Measurements from ENCODE around the gene DHRS3.

Gene DHRS3

DNA sequence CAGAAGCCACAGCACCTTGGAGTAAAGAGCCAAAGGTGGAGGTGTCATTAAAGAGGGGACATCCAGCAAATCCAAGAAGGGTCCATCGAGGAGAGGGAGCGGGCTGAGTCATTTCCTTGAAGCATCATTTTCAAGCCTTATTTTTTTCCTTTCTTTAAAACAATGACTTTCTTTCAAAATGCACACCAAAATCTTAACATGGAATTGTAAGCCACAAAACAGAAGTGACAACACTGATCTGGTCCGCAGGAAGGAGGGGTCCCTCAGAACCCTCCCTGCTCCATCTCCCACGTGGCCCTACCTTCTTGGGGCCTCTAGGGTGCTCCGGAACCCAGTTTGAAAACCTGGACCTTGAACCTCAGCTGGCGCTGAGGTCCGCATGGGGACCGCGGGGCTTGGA is 14.8 kb downstream of the DHRS3 start:
- TF ChIP-seq, protein P1, sequence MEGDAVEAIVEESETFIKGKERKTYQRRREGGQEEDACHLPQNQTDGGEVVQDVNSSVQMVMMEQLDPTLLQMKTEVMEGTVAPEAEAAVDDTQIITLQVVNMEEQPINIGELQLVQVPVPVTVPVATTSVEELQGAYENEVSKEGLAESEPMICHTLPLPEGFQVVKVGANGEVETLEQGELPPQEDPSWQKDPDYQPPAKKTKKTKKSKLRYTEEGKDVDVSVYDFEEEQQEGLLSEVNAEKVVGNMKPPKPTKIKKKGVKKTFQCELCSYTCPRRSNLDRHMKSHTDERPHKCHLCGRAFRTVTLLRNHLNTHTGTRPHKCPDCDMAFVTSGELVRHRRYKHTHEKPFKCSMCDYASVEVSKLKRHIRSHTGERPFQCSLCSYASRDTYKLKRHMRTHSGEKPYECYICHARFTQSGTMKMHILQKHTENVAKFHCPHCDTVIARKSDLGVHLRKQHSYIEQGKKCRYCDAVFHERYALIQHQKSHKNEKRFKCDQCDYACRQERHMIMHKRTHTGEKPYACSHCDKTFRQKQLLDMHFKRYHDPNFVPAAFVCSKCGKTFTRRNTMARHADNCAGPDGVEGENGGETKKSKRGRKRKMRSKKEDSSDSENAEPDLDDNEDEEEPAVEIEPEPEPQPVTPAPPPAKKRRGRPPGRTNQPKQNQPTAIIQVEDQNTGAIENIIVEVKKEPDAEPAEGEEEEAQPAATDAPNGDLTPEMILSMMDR (IDR thresholded peaks at IDR 0.05; ENCODE audit: insufficient read depth, low read length, poor library complexity, severe bottlenecking) = no peak
- H3K27me3 ChIP-seq (replicated peaks; ENCODE audit: control insufficient read depth, insufficient read depth, low read length) = no peaks in the 10 kb centered on the region; the same call in 1 of the 2 replicates
- H3K4me3 ChIP-seq (replicated peaks; ENCODE audit: low read depth, low read length) = no peak overlapping the region
- no peaks in the 10 kb centered on the region for H3K36me3 ChIP-seq (ENCODE audit: control insufficient read depth, insufficient read depth, low read length)
- DNase-seq (ENCODE audit: extremely low read depth, insufficient read length) = no peak

DNA sequence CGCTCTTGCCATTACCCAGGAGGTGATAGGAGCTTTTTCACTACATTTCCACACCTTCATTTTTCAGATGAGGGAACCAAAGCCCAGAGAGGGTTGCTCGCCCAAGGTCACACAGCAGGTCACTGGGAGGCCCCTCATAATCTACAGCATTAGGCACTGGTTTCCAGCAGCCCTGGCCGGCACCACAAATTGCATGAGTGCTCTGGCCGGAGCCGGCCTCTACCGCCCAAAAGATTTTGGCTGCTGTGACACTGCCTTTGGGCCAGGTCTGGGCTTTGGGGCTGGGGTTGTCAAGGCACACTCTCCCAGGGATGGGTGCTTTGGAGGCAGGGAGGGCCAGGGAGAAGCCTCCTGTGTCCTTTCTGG is 15.4 kb downstream of the DHRS3 start:
- H3K27me3 ChIP-seq (replicated peaks; ENCODE audit: control insufficient read depth, insufficient read depth, low read length) = no peaks in the 10 kb centered on the region; the same call in none of the 2 replicates
- TF ChIP-seq, protein P1 (IDR thresholded peaks at IDR 0.05; ENCODE audit: insufficient read depth, low read length, poor library complexity, severe bottlenecking) = no peak
- DNase-seq (ENCODE audit: extremely low read depth, insufficient read length) = no peak
- no peaks in the 10 kb centered on the region for H3K36me3 ChIP-seq (ENCODE audit: control insufficient read depth, insufficient read depth, low read length)
- no peak overlapping the region for H3K4me3 ChIP-seq (replicated peaks; ENCODE audit: low read depth, low read length)

DNA sequence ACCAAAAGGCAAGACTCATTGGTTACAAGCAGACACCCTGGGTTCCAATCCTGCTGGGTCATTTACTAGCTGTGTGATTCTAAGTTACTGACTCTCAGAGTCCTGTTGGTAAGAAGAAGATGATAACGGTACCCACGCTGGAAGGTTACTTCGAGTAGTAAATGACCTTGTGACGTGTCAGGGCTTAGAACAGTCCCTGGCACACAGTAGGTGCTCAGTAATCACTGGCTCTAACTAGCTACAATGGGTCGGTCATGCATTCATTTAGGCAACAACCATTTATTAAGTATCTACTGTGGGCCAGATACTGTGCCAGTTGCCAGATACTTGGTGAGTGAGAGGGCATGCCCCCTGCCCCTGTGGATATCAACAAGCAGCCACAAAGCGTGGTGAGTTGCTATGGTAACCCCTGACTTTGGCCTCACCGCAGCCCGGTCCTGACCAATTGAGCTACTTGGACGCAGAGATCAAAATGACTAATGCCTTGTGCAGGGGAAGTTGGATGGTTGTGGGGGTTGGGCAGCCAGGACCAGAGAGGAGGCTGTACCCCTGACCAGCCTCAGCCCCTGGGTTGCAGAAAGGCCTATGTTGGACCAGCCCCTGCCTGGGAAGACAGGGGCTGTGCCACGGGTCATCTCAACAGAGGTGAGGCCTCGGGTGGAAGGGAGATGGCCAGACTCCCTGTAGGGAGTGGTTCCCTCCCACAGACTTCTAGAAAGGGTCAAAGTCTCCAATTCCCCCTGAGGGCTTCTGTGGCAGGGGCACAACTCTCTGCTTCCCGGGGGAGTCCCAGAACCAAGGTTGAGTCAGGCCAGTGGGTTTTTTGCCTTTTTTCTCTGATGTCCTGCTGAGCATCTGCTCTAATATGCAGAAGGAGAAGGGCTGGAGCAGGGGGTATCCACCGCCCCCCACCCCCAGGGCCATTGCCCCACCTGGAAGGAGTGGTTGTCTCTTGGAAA is 16.0 kb downstream of the DHRS3 start:
- DNase-seq (ENCODE audit: extremely low read depth, insufficient read length) = no peak
- TF ChIP-seq, protein P1 (IDR thresholded peaks at IDR 0.05; ENCODE audit: insufficient read depth, low read length, poor library complexity, severe bottlenecking) = no peak
- Histone ChIP-seq H3K27me3 (replicated peaks; ENCODE audit: control insufficient read depth, insufficient read depth, low read length) (no peaks in the 10 kb centered on the region; the same call in none of the 2 replicates), H3K36me3 (ENCODE audit: control insufficient read depth, insufficient read depth, low read length) (no peaks in the 10 kb centered on the region), H3K4me3 (replicated peaks; ENCODE audit: low read depth, low read length) (no peak overlapping the region)

DNA sequence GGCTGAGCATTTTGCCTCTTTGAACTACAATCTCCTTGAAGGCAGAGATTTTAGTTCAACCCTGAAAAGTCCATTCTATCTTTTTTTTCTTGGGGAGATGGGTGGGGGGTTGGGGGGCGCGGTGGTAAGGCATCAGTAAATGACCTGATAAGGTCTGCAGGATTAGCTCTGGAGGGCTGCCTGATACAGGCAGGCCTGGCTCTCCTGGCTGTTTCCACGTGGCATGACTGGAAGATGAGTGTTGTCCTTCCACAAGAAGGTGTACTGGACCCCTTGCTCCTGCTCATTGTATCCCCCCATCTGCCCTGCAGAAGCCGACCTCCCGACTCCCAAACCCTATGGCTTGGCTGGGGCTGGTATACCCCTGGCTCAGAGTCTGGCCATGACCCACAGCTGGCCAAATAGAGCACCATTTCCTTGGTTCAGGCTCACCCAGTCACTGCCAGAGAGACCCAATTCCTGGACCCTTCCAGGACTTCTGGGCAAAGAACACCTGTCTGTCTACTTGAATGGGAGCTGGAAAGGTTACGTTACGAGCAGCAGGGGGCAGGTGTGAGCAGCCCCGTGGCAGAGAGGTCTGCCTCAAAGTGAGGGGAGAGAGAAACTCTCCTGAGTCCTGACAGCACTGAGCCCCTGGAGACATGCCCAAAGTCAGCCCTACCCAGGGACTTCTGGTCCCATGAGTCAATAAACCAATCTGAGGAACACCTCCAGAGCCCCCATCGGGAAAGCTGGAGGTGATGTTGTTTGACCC is 17.0 kb downstream of the DHRS3 start:
- no peak for DNase-seq (ENCODE audit: extremely low read depth, insufficient read length)
- H3K36me3 ChIP-seq (ENCODE audit: control insufficient read depth, insufficient read depth, low read length) = no peaks in the 10 kb centered on the region
- no peaks in the 10 kb centered on the region; the same call in none of the 2 replicates for H3K27me3 ChIP-seq (replicated peaks; ENCODE audit: control insufficient read depth, insufficient read depth, low read length)
- TF ChIP-seq, protein P1 (IDR thresholded peaks at IDR 0.05; ENCODE audit: insufficient read depth, low read length, poor library complexity, severe bottlenecking) = peak; percentile 67
- H3K4me3 ChIP-seq (replicated peaks; ENCODE audit: low read depth, low read length) = no peak overlapping the region

DNA sequence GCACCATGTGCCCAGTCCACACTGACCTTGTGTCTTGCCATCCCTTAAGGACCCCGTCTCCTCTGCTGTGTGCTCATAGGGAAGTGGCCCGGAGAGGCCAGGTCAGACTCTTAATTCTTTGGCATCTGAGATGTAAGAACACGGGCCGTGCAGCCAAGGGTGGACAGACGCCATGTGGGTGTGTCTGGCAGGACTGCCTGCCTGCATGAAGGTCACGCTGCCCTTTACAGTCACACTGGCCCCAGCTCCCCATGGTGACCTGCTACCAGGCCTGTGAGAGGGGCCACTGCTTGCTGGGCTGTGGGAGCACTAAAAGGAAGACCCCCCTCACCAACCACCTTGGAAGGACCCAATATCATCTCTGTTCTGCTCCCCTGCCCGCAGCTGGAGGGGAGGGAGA is 17.7 kb downstream of the DHRS3 start:
- Histone ChIP-seq H3K4me3 (replicated peaks; ENCODE audit: low read depth, low read length) (no peak overlapping the region), H3K27me3 (replicated peaks; ENCODE audit: control insufficient read depth, insufficient read depth, low read length) (no peaks in the 10 kb centered on the region; the same call in none of the 2 replicates), H3K36me3 (ENCODE audit: control insufficient read depth, insufficient read depth, low read length) (no peaks in the 10 kb centered on the region)
- no peak for DNase-seq (ENCODE audit: extremely low read depth, insufficient read length)
- TF ChIP-seq, protein P1 (IDR thresholded peaks at IDR 0.05; ENCODE audit: insufficient read depth, low read length, poor library complexity, severe bottlenecking) = no peak
